Loucy (cell line): Measurements from ENCODE around the gene ST6GALNAC4.

Experiments used
- H2AFZ ChIP-seq: fragments of 200-600 bp; sonication (generic); 2 replicates; pipeline ENCODE4 v1.6.0; 2016; ENCODE audit warnings: antibody characterized with exemption, mild to moderate bottlenecking, low read length, moderate library complexity
- H3F3A ChIP-seq: fragments of 200-600 bp; 2 replicates; pipeline ENCODE4 v1.6.0; 2016; ENCODE audit warnings: antibody characterized with exemption, low read depth, mild to moderate bottlenecking
- H3K27me3 ChIP-seq: fragments of 200-600 bp; sonication (generic); 2 replicates; pipeline ENCODE4 v1.6.1; 2014; ENCODE audit warnings: low read length, mild to moderate bottlenecking; ENCODE audit not compliant: insufficient read depth, poor library complexity, severe bottlenecking
- H3K36me3 ChIP-seq: fragments of 200-600 bp; sonication (generic); 2 replicates; pipeline ENCODE4 v1.6.1; 2016; ENCODE audit warnings: low read length; ENCODE audit not compliant: insufficient read depth
- H3K4me1 ChIP-seq: fragments of 200-600 bp; sonication (generic); 2 replicates; pipeline ENCODE4 v1.5.1; 2014; ENCODE audit warnings: low read length, mild to moderate bottlenecking; ENCODE audit not compliant: insufficient read depth, poor library complexity, severe bottlenecking
- H3K4me2 ChIP-seq: fragments of 200-600 bp; sonication (generic); 2 replicates; pipeline ENCODE4 v1.6.0; 2014; ENCODE audit warnings: antibody characterized with exemption, low read length, low read depth, mild to moderate bottlenecking; ENCODE audit not compliant: poor library complexity, severe bottlenecking
- H3K4me3 ChIP-seq: fragments of 200-600 bp; sonication (generic); 2 replicates; pipeline ENCODE4 v1.5.1; 2014; ENCODE audit warnings: low read length, mild to moderate bottlenecking, mixed read lengths; ENCODE audit not compliant: poor library complexity, severe bottlenecking
- H3K79me2 ChIP-seq: fragments of 200-600 bp; sonication (generic); 2 replicates; pipeline ENCODE4 v1.6.1; 2014; ENCODE audit warnings: low read length; ENCODE audit not compliant: insufficient read depth
- H3K9ac ChIP-seq: fragments of 200-600 bp; sonication (generic); 2 replicates; pipeline ENCODE4 v1.6.0; 2014; ENCODE audit warnings: mild to moderate bottlenecking, low read depth, low read length, moderate library complexity; ENCODE audit not compliant: poor library complexity, severe bottlenecking
- H3K9me2 ChIP-seq: fragments of 200-600 bp; sonication (generic); replicated peaks from 2 replicates; pipeline ENCODE4 v1.6.1; 2016; ENCODE audit warnings: low read depth, low read length, mixed read lengths
- H3K9me3 ChIP-seq: fragments of 200-600 bp; sonication (generic); 2 replicates; pipeline ENCODE4 v1.6.1; 2014; ENCODE audit warnings: mild to moderate bottlenecking, antibody characterized with exemption, low read length, low read depth; ENCODE audit not compliant: insufficient read depth
- H4K20me1 ChIP-seq: fragments of 200-600 bp; sonication (generic); 2 replicates; pipeline ENCODE4 v1.6.0; 2014; ENCODE audit warnings: antibody characterized with exemption, low read length, mild to moderate bottlenecking; ENCODE audit not compliant: insufficient read depth, poor library complexity, severe bottlenecking
- EZH2phosphoT487 ChIP-seq: fragments of 200-600 bp; IDR thresholded peaks from 2 replicates; pipeline ENCODE4 v1.6.1; 2018; ENCODE audit warnings: antibody characterized with exemption, mild to moderate bottlenecking, moderate library complexity, borderline replicate concordance
- TF ChIP-seq, protein P1 (sequence below): fragments of 200-600 bp; sonication (generic); conservative IDR thresholded peaks from 2 replicates; pipeline ENCODE4 v1.5.1; 2014; ENCODE audit warnings: mild to moderate bottlenecking, antibody characterized with exemption, low read length

Gene ST6GALNAC4

DNA sequence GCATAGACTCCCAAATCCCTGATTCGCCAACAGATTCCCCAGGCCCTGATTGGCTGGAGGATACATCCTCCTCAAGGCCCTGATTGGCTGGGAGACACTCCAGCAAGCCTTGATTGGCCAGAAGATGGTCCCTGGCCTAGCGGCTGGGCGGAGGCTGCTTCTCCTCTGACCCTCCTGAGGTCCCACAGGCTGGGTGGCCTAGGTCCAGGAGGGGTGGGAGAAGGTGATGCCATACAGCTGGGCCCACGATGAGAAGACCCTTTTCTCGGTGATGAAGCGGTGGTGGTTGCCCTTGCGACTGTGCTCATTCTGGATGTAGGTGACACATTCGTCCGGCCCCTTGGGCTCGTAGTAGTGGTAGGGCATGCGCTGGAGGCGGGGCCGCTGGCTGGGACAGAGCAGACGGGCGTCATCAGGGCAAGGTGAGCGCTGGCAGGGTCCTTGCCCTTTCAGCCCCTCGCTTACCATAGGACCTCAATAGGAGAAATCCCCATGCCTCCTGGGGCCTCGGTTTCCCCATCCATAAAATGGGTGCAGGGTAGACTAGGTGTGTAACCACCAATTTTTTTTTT, 30.4 kb downstream of the ST6GALNAC4 start:
- no peak overlapping the region for H3K9ac ChIP-seq
- no peaks in the 10 kb centered on the region for H3K27me3 ChIP-seq
- H3F3A ChIP-seq, result no peaks in the 10 kb centered on the region
- H3K9me3 ChIP-seq, result no peaks in the 10 kb centered on the region
- TF ChIP-seq, protein P1, sequence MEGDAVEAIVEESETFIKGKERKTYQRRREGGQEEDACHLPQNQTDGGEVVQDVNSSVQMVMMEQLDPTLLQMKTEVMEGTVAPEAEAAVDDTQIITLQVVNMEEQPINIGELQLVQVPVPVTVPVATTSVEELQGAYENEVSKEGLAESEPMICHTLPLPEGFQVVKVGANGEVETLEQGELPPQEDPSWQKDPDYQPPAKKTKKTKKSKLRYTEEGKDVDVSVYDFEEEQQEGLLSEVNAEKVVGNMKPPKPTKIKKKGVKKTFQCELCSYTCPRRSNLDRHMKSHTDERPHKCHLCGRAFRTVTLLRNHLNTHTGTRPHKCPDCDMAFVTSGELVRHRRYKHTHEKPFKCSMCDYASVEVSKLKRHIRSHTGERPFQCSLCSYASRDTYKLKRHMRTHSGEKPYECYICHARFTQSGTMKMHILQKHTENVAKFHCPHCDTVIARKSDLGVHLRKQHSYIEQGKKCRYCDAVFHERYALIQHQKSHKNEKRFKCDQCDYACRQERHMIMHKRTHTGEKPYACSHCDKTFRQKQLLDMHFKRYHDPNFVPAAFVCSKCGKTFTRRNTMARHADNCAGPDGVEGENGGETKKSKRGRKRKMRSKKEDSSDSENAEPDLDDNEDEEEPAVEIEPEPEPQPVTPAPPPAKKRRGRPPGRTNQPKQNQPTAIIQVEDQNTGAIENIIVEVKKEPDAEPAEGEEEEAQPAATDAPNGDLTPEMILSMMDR, result no peak
- no peak for TF ChIP-seq EZH2phosphoT487
- H3K4me3 ChIP-seq, result no peak overlapping the region
- no peaks in the 10 kb centered on the region for H4K20me1 ChIP-seq
- H3K36me3 ChIP-seq, result peaks cover 17% of the 10 kb centered on the region; the same call in 1 of the 2 replicates
- peaks cover 28% of the 10 kb centered on the region for H3K4me1 ChIP-seq
- H2AFZ ChIP-seq, result no peak overlapping the region
- no peaks in the 10 kb centered on the region for H3K9me2 ChIP-seq
- H3K4me2 ChIP-seq, result no peak overlapping the region
- H3K79me2 ChIP-seq, result no peaks in the 10 kb centered on the region

- Histone ChIP-seq H3F3A (no peaks in the 10 kb centered on the region), H2AFZ (no peak overlapping the region), H4K20me1 (no peaks in the 10 kb centered on the region), H3K4me1 (peaks cover 28% of the 10 kb centered on the region), H3K9me2 (no peaks in the 10 kb centered on the region), H3K27me3 (no peaks in the 10 kb centered on the region), H3K9ac (peak overlapping the region; percentile 38), H3K79me2 (no peaks in the 10 kb centered on the region), H3K4me2 (peak overlapping the region; percentile 59), H3K4me3 (no peak overlapping the region), H3K36me3 (peaks cover 14% of the 10 kb centered on the region; the same call in 1 of the 2 replicates), H3K9me3 (no peaks in the 10 kb centered on the region)
- TF ChIP-seq EZH2phosphoT487, result no peak
- TF ChIP-seq, protein P1, result no peak
Observed at GRCh38 chr9:127885508-127886281, 31.1 kb downstream of the ST6GALNAC4 start.

DNA sequence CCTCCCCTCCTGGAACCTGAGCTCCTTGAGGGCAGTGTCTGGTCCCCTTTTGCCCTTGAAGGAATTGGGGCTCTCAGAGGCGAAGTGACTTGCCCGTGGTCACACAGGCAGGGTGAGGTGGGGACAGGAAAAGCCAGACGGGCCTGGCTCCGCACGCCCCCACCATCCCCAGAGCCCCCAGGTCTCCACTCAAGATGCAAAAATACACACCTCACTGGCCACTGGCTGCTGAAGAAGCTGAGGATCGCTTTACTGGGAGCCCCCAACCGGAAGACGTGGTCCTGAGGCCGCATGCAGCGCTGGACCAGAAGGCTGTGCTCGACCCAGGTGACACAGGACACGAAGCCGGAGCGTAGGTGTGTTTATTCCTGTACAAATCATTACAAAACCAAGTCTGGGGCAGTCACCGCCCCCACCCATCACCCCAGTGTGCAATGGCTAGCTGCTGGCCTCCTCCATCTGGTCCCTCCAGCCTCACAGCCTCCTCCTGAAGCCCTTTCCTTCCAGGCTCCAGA, 31.8 kb downstream of the ST6GALNAC4 start:
- peaks cover 7% of the 10 kb centered on the region; the same call in 1 of the 2 replicates for H3K36me3 ChIP-seq
- H3K4me3 ChIP-seq, result no peak overlapping the region
- no peaks in the 10 kb centered on the region for H3K79me2 ChIP-seq
- H3K9ac ChIP-seq, result peak overlapping the region; percentile 38
- H3K9me3 ChIP-seq, result no peaks in the 10 kb centered on the region
- H3K4me1 ChIP-seq, result peaks cover 28% of the 10 kb centered on the region
- TF ChIP-seq EZH2phosphoT487, result no peak
- TF ChIP-seq, protein P1, result no peak
- H4K20me1 ChIP-seq, result no peaks in the 10 kb centered on the region
- no peaks in the 10 kb centered on the region for H3K27me3 ChIP-seq
- H2AFZ ChIP-seq, result no peak overlapping the region
- no peaks in the 10 kb centered on the region for H3K9me2 ChIP-seq
- peak overlapping the region; percentile 59 for H3K4me2 ChIP-seq
- no peaks in the 10 kb centered on the region for H3F3A ChIP-seq
